H1 (cell line): ENCODE data around the gene ADRB1. TPM values are rescaled to one million over a fixed set of nuclear protein-coding genes. Genes with fewer than 3 reads are reported as not detected.

Experiments used
- CTCF ChIA-PET: fragments of 300-600 bp; sonication (Branson Sonifier 250); formaldehyde crosslinking; loops from one replicate; lab custom pipeline; 2021; ENCODE audit not compliant: partially characterized antibody; lab: Charles Lee
- POLR2A ChIA-PET: fragments of 300-600 bp; sonication (Branson Sonifier 250); formaldehyde crosslinking; loops from one replicate; lab custom pipeline; 2021; ENCODE audit warnings: inconsistent platforms; ENCODE audit not compliant: partially characterized antibody; lab: Charles Lee
- DNase-seq, 2 experiments: peaks; one replicate each; pipeline versions ENCODE4 v3.0.0 to v3.0.0-alpha.2; 2010 to 2022; ENCODE audit warnings: low spot score in 2 of 2, low read depth in 1 of 2, mixed read lengths in 1 of 2
- FAIRE-seq: peaks from 2 replicates; lab custom pipeline; 2011; peaks lifted over from hg19 to GRCh38; lab: Jason Lieb, UNC
- H2AFZ ChIP-seq: 2 replicates; pipeline ENCODE4 v1.8.1; 2012; ENCODE audit warnings: low read length, inconsistent platforms
- H2AK5ac ChIP-seq: 2 replicates; pipeline ENCODE4 v1.6.1; 2013; ENCODE audit warnings: low read depth, low read length
- H2BK120ac ChIP-seq: replicated peaks from 2 replicates; pipeline ENCODE3; 2013; ENCODE audit warnings: low read depth, low read length, inconsistent platforms
- H2BK12ac ChIP-seq: 2 replicates; pipeline ENCODE4 v1.6.1; 2013; ENCODE audit warnings: low read depth, low read length
- H2BK15ac ChIP-seq: 2 replicates; pipeline ENCODE4 v1.6.1; 2013; ENCODE audit warnings: low read length
- H2BK20ac ChIP-seq: 2 replicates; pipeline ENCODE4 v1.6.1; 2013; ENCODE audit warnings: low read length
- H2BK5ac ChIP-seq: 2 replicates; pipeline ENCODE4 v1.6.1; 2013; ENCODE audit warnings: low read depth, low read length
- H3K14ac ChIP-seq: 2 replicates; pipeline ENCODE4 v1.6.1; 2013; ENCODE audit warnings: inconsistent platforms; ENCODE audit not compliant: insufficient read length
- H3K18ac ChIP-seq: 2 replicates; pipeline ENCODE4 v1.6.1; 2013; ENCODE audit warnings: low read length; ENCODE audit errors: extremely low read depth
- H3K23ac ChIP-seq: 2 replicates; pipeline ENCODE4 v1.6.1; 2013; ENCODE audit warnings: inconsistent platforms; ENCODE audit not compliant: insufficient read length
- H3K23me2 ChIP-seq: 2 replicates; pipeline ENCODE4 v1.6.1; 2013; ENCODE audit warnings: low read depth, low read length
- H3K27ac ChIP-seq: 2 replicates; pipeline ENCODE4 v1.6.1; 2011; ENCODE audit warnings: low read depth, low read length, inconsistent platforms
- H3K27me3 ChIP-seq, 4 experiments: replicated peaks in 1 of 4; 1 replicate in 1 of 4; 2 replicates in 3 of 4; pipeline versions ENCODE4 v1.6.1 to v1.8.1; 2011 to 2013; ENCODE audit warnings: low read length in 3 of 4, mild to moderate bottlenecking in 3 of 4, inconsistent platforms in 2 of 4, mixed read lengths in 2 of 4, moderate library complexity in 1 of 4; ENCODE audit not compliant: control insufficient read depth in 3 of 4, insufficient read depth in 3 of 4; ENCODE audit errors: extremely low read depth in 1 of 4
- H3K36me3 ChIP-seq, 4 experiments: 2 replicates each; pipeline versions ENCODE4 v1.6.1 to v1.8.1; 2011 to 2013; ENCODE audit warnings: mild to moderate bottlenecking in 4 of 4, low read length in 3 of 4, moderate library complexity in 2 of 4, control low read depth in 1 of 4, inconsistent platforms in 1 of 4; ENCODE audit not compliant: insufficient read depth in 4 of 4, control insufficient read depth in 2 of 4
- H3K4ac ChIP-seq: replicated peaks from 2 replicates; pipeline ENCODE3; 2013; ENCODE audit warnings: low read length, low read depth, mixed read lengths, inconsistent platforms; ENCODE audit not compliant: insufficient read length
- H3K4me1 ChIP-seq, 4 experiments: replicated peaks in 1 of 4; 1 replicate in 1 of 4; 2 replicates in 3 of 4; pipeline versions ENCODE4 v1.6.1 to v1.8.1; 2011 to 2013; ENCODE audit warnings: low read length in 3 of 4, inconsistent platforms in 2 of 4, mixed read lengths in 1 of 4; ENCODE audit not compliant: insufficient read depth in 4 of 4, control insufficient read depth in 3 of 4
- H3K4me2 ChIP-seq, 2 experiments: 2 replicates each; pipeline versions ENCODE4 v1.6.1 to v1.8.1; 2011 to 2013; ENCODE audit warnings: low read depth in 2 of 2, low read length in 2 of 2, control low read depth in 1 of 2, inconsistent platforms in 1 of 2, mild to moderate bottlenecking in 1 of 2; ENCODE audit not compliant: insufficient read depth in 1 of 2
- H3K4me3 ChIP-seq, 4 experiments: fragments of 200-600, 300-600 bp in 1 of 4; sonication (generic), shearing (Covaris generic), sonication (Bioruptor Twin) in 1 of 4; 2 replicates each; pipeline versions ENCODE4 v1.5.1 to v1.8.1; 2011 to 2016; ENCODE audit warnings: low read length in 4 of 4, low read depth in 3 of 4, control low read depth in 2 of 4, inconsistent platforms in 2 of 4, mild to moderate bottlenecking in 2 of 4, mixed read lengths in 1 of 4, moderate library complexity in 1 of 4; ENCODE audit not compliant: insufficient read depth in 2 of 4; ENCODE audit errors: extremely low read depth in 1 of 4
- H3K56ac ChIP-seq: replicated peaks from 2 replicates; pipeline ENCODE3; 2013; ENCODE audit warnings: low read depth, mild to moderate bottlenecking, mixed read lengths, low read length, inconsistent platforms; ENCODE audit not compliant: insufficient read length
- H3K79me1 ChIP-seq: 2 replicates; pipeline ENCODE4 v1.6.1; 2013; ENCODE audit warnings: low read depth, low read length, control low read depth
- H3K79me2 ChIP-seq, 2 experiments: 2 replicates each; pipeline versions ENCODE4 v1.6.1 to v1.8.1; 2012 to 2013; ENCODE audit warnings: low read length in 2 of 2, mild to moderate bottlenecking in 2 of 2, inconsistent platforms in 1 of 2; ENCODE audit not compliant: insufficient read depth in 2 of 2, control insufficient read depth in 1 of 2
- H3K9ac ChIP-seq, 4 experiments: replicated peaks in 1 of 4; 1 replicate in 1 of 4; 2 replicates in 3 of 4; pipeline versions ENCODE4 v1.6.1 to v1.8.1; 2011 to 2013; ENCODE audit warnings: low read depth in 3 of 4, low read length in 3 of 4, control low read depth in 2 of 4, mild to moderate bottlenecking in 2 of 4, moderate library complexity in 2 of 4, inconsistent platforms in 1 of 4; ENCODE audit errors: extremely low read depth in 1 of 4
- H3K9me3 ChIP-seq, 2 experiments: 2 replicates each; pipeline versions ENCODE4 v1.6.1 to v1.8.1; 2012 to 2013; ENCODE audit warnings: mild to moderate bottlenecking in 2 of 2, moderate library complexity in 2 of 2, control low read depth in 1 of 2, inconsistent platforms in 1 of 2, low read depth in 1 of 2, low read length in 1 of 2, mixed read lengths in 1 of 2; ENCODE audit not compliant: insufficient read depth in 2 of 2
- H4K20me1 ChIP-seq, 2 experiments: replicated peaks in 1 of 2; 2 replicates each; pipeline versions ENCODE3 to v1.8.1; 2011 to 2013; ENCODE audit warnings: inconsistent platforms in 2 of 2, low read length in 2 of 2, mild to moderate bottlenecking in 1 of 2; ENCODE audit not compliant: insufficient read depth in 2 of 2, control insufficient read depth in 1 of 2
- H4K5ac ChIP-seq: 2 replicates; pipeline ENCODE4 v1.6.1; 2013; ENCODE audit warnings: low read length, low read depth, mixed read lengths, inconsistent platforms; ENCODE audit not compliant: insufficient read length
- H4K8ac ChIP-seq: 2 replicates; pipeline ENCODE4 v1.8.0; 2013; ENCODE audit warnings: mild to moderate bottlenecking, moderate library complexity, low read length, inconsistent platforms; ENCODE audit not compliant: insufficient read depth; ENCODE audit errors: extremely low read depth
- H4K91ac ChIP-seq: replicated peaks from 2 replicates; pipeline ENCODE3; 2013; ENCODE audit warnings: low read length, mixed read lengths, inconsistent platforms; ENCODE audit not compliant: insufficient read length
- ASH2L ChIP-seq: fragments of 200-600, 300-600 bp; sonication (generic); IDR thresholded peaks from one replicate; pipeline ENCODE4 v1.7.1; 2017; ENCODE audit warnings: low read length
- BACH1 ChIP-seq: IDR thresholded peaks from 2 replicates; pipeline ENCODE4 v1.6.1; 2012; ENCODE audit warnings: low read length, improper control_type of control experiment
- TAF1 ChIP-seq: IDR thresholded peaks from 2 replicates; pipeline ENCODE4 v1.6.1; 2011; ENCODE audit warnings: mild to moderate bottlenecking, low read depth, low read length
- WGBS, 2 experiments: shearing (Covaris generic) in 1 of 2; methylation state at CpG; one replicate each; pipeline versions ENCODE4 v1.1.6 to v1.1.7; 2013 to 2015; ENCODE audit warnings: low lambda C conversion rate in 2 of 2, mixed read lengths in 2 of 2, inconsistent platforms in 1 of 2, low coverage in 1 of 2, missing lambda C conversion rate in 1 of 2; ENCODE audit not compliant: insufficient replicate concordance in 2 of 2, insufficient coverage in 1 of 2, insufficient read length in 1 of 2; ENCODE audit errors: extremely low coverage in 1 of 2, missing lambda C conversion rate in 1 of 2; 5-methylcytosine and 5-hydroxymethylcytosine counted together
- polyA plus RNA-seq, 7 experiments: library from polyadenylated mRNA; depleted of rRNA in 3 of 7; stranded (reverse) in 5 of 7; unstranded in 2 of 7; fragments of >200 nt in 5 of 7; fragments of 200-250 nt in 2 of 7; gene quantifications; 1 replicate in 5 of 7; 2 replicates in 1 of 7; 4 replicates in 1 of 7; pipeline versions ENCODE4 v1.2.1 to v1.2.3, GENCODE V29; 2011 to 2013; ENCODE audit warnings: missing spikeins in 2 of 7, mixed read lengths in 2 of 7
- total RNA-seq: library from RNA; stranded (reverse); fragmentation: NEBNext Ultra II Directional; extraction: Animal tissue kit (Norgen Biotek cat#: 25700); gene quantifications from 2 replicates; pipeline ENCODE4 v1.2.1, GENCODE V29; 2021

ADRB1 gene
- total and polyA plus RNA-seq, 2 of the 8 experiments (the other 6 are each of a cell fraction or from before 2014, with no cell fraction given) = 0.14 to 0.48 TPM

DNA sequence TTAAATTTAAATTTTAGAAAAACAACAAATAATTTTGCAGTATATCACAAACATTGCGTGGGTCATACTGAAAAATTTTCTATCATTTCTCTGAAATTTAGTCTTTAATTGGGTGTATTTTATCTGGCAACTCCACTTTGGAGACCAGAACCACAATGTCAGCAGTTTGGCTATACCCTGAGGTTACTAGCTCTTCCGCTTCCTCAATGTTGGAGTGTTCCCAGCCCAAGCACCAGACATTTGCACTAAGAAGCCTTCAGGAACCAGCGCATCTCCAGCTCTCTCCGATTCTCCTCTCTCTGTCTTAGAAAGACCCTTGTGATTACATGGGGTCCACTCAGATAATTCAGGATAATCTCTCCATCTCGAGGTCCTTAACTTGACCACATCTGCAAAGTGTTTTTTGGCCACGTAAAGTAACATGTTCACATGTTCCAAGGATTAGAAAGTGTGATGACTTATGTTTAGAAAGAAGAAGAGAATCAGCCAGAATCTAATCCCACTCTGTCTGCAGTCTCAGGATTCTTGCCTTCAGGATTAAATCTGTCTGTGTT is 43.1 kb upstream of the ADRB1 start:
- Histone ChIP-seq H2BK20ac (no peak overlapping the region), H3K9me3 (no peaks in the 10 kb centered on the region), H2AFZ (no peak overlapping the region), H3K23ac (no peak overlapping the region), H2BK120ac (no peak overlapping the region), H4K91ac (no peak overlapping the region), H3K4me3 (no peak overlapping the region), H3K4ac (no peak overlapping the region), H3K18ac (no peak overlapping the region), H2BK15ac (no peak overlapping the region), H3K56ac (no peak overlapping the region), H3K14ac (no peak overlapping the region), H2BK5ac (no peak overlapping the region), H3K79me2 (no peaks in the 10 kb centered on the region), H2BK12ac (no peak overlapping the region), H3K23me2 (no peaks in the 10 kb centered on the region), H3K9ac (no peak overlapping the region), H4K5ac (no peak overlapping the region), H3K27ac (no peak overlapping the region), H3K4me1 (no peaks in the 10 kb centered on the region), H2AK5ac (no peak overlapping the region), H3K36me3 (no peaks in the 10 kb centered on the region), H4K8ac (no peak overlapping the region), H4K20me1 (no peaks in the 10 kb centered on the region), H3K4me2 (no peak overlapping the region), H3K27me3 (no peaks in the 10 kb centered on the region), H3K79me1 (no peaks in the 10 kb centered on the region)
- no peak for FAIRE-seq
- 91% methylated on average over 6 of the region's 6 CpGs; no CpG with 5 or more reads in 1 of the 2 experiments for WGBS, 2 experiments
- ChIA-PET CTCF (interaction anchor here (0.7 to 1.1 kb wide), 5 partner anchors 10 to 385 kb away, joined by 3 to 4 read pairs (median 3); no protein-coding TSS in a partner anchor), POLR2A (no interaction called here)
- no peak for DNase-seq
- no peak for TF ChIP-seq TAF1
- no peak for TF ChIP-seq BACH1
- no peak for TF ChIP-seq ASH2L
